Medulla oblongata (tissue), 1 donor: ENCODE data around the gene GAGE12C.
"Not testable (repeated sequence)": the region's sequence is repeated elsewhere in the genome, so short reads cannot be mapped to it uniquely, and the experiment has no call there.

Source experiments
- DNase-seq: peaks from one replicate; pipeline ENCODE4 v3.0.0-alpha.2; 2015; ENCODE audit errors: extremely low spot score

The GAGE12C gene

GRCh38 chrX:49531877-49532276 lies at the start of gene GAGE12C:
Gene GAGE12C, plus strand, starts transcription at chrX:49532177. Its CDS starts 1,155 bp downstream, at chrX:49533332.
- not testable (repeated sequence) for DNase-seq

- DNase-seq, result not testable (repeated sequence)
Measured at GRCh38 chrX:49541433-49541832, 9.5 kb downstream of the GAGE12C start, which contains the start of gene GAGE12D. Gene GAGE12D, plus strand, starts transcription at chrX:49541733. Its CDS starts 1,155 bp downstream, at chrX:49542888.

GRCh38 chrX:49550989-49551388 lies 19.0 kb downstream of the GAGE12C start, which contains the start of gene GAGE12E:
Gene GAGE12E, plus strand, starts transcription at chrX:49551289. Its CDS starts 1,155 bp downstream, at chrX:49552444.
- not testable (repeated sequence) for DNase-seq

- DNase-seq, result not testable (repeated sequence)
Measured at GRCh38 chrX:49560542-49560941, 28.6 kb downstream of the GAGE12C start, which contains the start of gene GAGE12F. Gene GAGE12F, plus strand, starts transcription at chrX:49560842. Its CDS starts 1,155 bp downstream, at chrX:49561997.

GRCh38 chrX:49568728-49569127 lies 36.8 kb downstream of the GAGE12C start:
- DNase-seq, result not testable (repeated sequence)

GRCh38 chrX:49569152-49569551 lies 37.2 kb downstream of the GAGE12C start:
- not testable (repeated sequence) for DNase-seq

GRCh38 chrX:49570100-49570499 lies 38.1 kb downstream of the GAGE12C start, which contains the start of gene GAGE12G:
Gene GAGE12G, plus strand, starts transcription at chrX:49570400. Its CDS starts 1,155 bp downstream, at chrX:49571555.
- not testable (repeated sequence) for DNase-seq

GRCh38 chrX:49579649-49580048 lies 47.7 kb downstream of the GAGE12C start, which contains the start of gene GAGE12H:
Gene GAGE12H, plus strand, starts transcription at chrX:49579949. Its CDS starts 1,155 bp downstream, at chrX:49581104.
- DNase-seq, result not testable (repeated sequence)
